ENCODE measurements around the gene CABLES1.

GRCh38 chr18:23274638-23275482 lies 139.6 kb downstream of the CABLES1 start:
- TF ChIP-seq CTCF (IDR thresholded peaks at IDR 0.05; ENCODE audit: borderline replicate concordance, extremely low read depth, low read length, poor library complexity, severe bottlenecking) (no peak), EZH2 (IDR thresholded peaks at IDR 0.05; ENCODE audit: borderline replicate concordance, low read depth, low read length, severe bottlenecking) (no peak)
